Trophoblast cell (in vitro differentiated cells and primary cell): ENCODE measurements around the gene PKP4.
A peak's percentile ranks its signal among the peaks of the same experiment; 100 is the strongest.

Experiments used
- DNase-seq, 2 donors: peaks; one replicate each; pipeline ENCODE4 v3.0.0-alpha.2; 2016
- H2AFZ ChIP-seq: 2 replicates; pipeline ENCODE4 v1.6.1; 2013; ENCODE audit warnings: low read length, moderate library complexity, mild to moderate bottlenecking; ENCODE audit not compliant: insufficient read depth, poor library complexity
- H2AK5ac ChIP-seq: 2 replicates; pipeline ENCODE4 v1.6.1; 2013; ENCODE audit warnings: mild to moderate bottlenecking, low read length
- H2BK120ac ChIP-seq: 2 replicates; pipeline ENCODE4 v1.6.1; 2013; ENCODE audit warnings: low read length, mild to moderate bottlenecking, moderate library complexity; ENCODE audit not compliant: insufficient read depth, poor library complexity
- H2BK12ac ChIP-seq: 2 replicates; pipeline ENCODE4 v1.6.1; 2013; ENCODE audit warnings: mild to moderate bottlenecking, low read length, moderate library complexity
- H2BK5ac ChIP-seq: 2 replicates; pipeline ENCODE4 v1.6.1; 2013; ENCODE audit warnings: low read length, low read depth, moderate library complexity, mild to moderate bottlenecking; ENCODE audit not compliant: poor library complexity
- H3K14ac ChIP-seq: 2 replicates; pipeline ENCODE4 v1.6.1; 2013; ENCODE audit warnings: mild to moderate bottlenecking, low read length
- H3K18ac ChIP-seq: 2 replicates; pipeline ENCODE4 v1.6.1; 2013; ENCODE audit warnings: mild to moderate bottlenecking, low read length
- H3K23ac ChIP-seq: 2 replicates; pipeline ENCODE4 v1.6.1; 2013; ENCODE audit warnings: low read length
- H3K27ac ChIP-seq: 2 replicates; pipeline ENCODE4 v1.5.1; 2013; ENCODE audit warnings: low read depth, mild to moderate bottlenecking, inconsistent platforms, low read length, moderate library complexity
- H3K27me3 ChIP-seq: 2 replicates; pipeline ENCODE4 v1.6.1; 2013; ENCODE audit warnings: inconsistent platforms, mild to moderate bottlenecking, low read length, moderate library complexity; ENCODE audit not compliant: insufficient read depth
- H3K36me3 ChIP-seq, 2 experiments: 1 replicate in 1 of 2; 2 replicates in 1 of 2; pipeline ENCODE4 v1.6.1; 2013; ENCODE audit warnings: low read length in 2 of 2, mild to moderate bottlenecking in 2 of 2, moderate library complexity in 1 of 2; ENCODE audit not compliant: insufficient read depth in 2 of 2, control insufficient read depth in 1 of 2
- H3K4ac ChIP-seq: 2 replicates; pipeline ENCODE4 v1.6.1; 2013; ENCODE audit warnings: low read depth, mild to moderate bottlenecking, low read length, moderate library complexity
- H3K4me1 ChIP-seq, 2 experiments: 1 replicate in 1 of 2; 2 replicates in 1 of 2; pipeline ENCODE4 v1.6.1; 2013; ENCODE audit warnings: low read length in 2 of 2, mild to moderate bottlenecking in 2 of 2, moderate library complexity in 1 of 2; ENCODE audit not compliant: insufficient read depth in 2 of 2, control insufficient read depth in 1 of 2
- H3K4me2 ChIP-seq: 2 replicates; pipeline ENCODE4 v1.6.1; 2013; ENCODE audit warnings: inconsistent platforms, mild to moderate bottlenecking, low read length, moderate library complexity
- H3K4me3 ChIP-seq: 2 replicates; pipeline ENCODE4 v1.5.1; 2013; ENCODE audit warnings: mild to moderate bottlenecking, low read depth, low read length, inconsistent platforms
- H3K79me1 ChIP-seq: one replicate; pipeline ENCODE4 v1.6.1; 2013; ENCODE audit warnings: low read length
- H3K79me2 ChIP-seq: 2 replicates; pipeline ENCODE4 v1.6.1; 2013; ENCODE audit warnings: low read length, mild to moderate bottlenecking; ENCODE audit not compliant: control insufficient read depth, insufficient read depth, poor library complexity
- H3K9ac ChIP-seq: 2 replicates; pipeline ENCODE4 v1.6.1; 2013; ENCODE audit warnings: mild to moderate bottlenecking, low read length
- H3K9me3 ChIP-seq: 2 replicates; pipeline ENCODE4 v1.6.1; 2013; ENCODE audit warnings: low read depth, mild to moderate bottlenecking, control low read depth, inconsistent platforms, low read length; ENCODE audit not compliant: insufficient read depth
- H4K12ac ChIP-seq: 2 replicates; pipeline ENCODE4 v1.6.1; 2013; ENCODE audit warnings: low read depth, mild to moderate bottlenecking, low read length, moderate library complexity
- H4K8ac ChIP-seq: 2 replicates; pipeline ENCODE4 v1.6.1; 2013; ENCODE audit warnings: low read depth, mild to moderate bottlenecking, low read length, moderate library complexity
- H4K91ac ChIP-seq: one replicate; pipeline ENCODE4 v1.6.1; 2013; ENCODE audit warnings: low read depth, mild to moderate bottlenecking, low read length, moderate library complexity
- WGBS: extraction: QIAGEN DNeasy Blood & Tissue Kit; methylation state at CpG from one replicate; pipeline ENCODE4 v1.1.7; 2013; ENCODE audit warnings: missing lambda C conversion rate; ENCODE audit not compliant: insufficient read length, insufficient coverage; ENCODE audit errors: extremely low coverage; 5-methylcytosine and 5-hydroxymethylcytosine counted together

The PKP4 gene

DNA sequence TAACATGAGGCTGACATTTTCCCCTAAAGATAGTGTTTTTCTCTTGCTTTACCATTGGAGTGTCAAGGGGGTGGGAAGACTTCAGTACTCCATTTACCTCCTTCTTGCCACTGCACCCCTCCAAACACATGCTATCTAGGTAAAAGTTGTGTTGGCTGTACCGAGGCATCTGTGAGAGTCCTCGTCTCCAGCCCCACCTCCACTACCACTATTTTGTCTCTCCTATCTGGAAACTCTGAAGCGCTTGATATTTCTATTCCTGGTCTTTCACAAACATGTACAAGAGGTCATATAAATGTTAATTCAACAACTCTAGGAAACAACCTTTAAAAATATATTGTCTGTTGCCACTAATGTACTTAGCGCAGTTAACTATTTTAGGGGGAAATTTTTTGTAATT, 132.6 kb downstream of the PKP4 start:
- H3K4me2 ChIP-seq, result no peak overlapping the region
- H2BK120ac ChIP-seq, result no peak overlapping the region
- H2AK5ac ChIP-seq, result no peak overlapping the region
- no peak overlapping the region for H3K4ac ChIP-seq
- H3K23ac ChIP-seq, result no peak overlapping the region
- no peaks in the 10 kb centered on the region for H3K79me1 ChIP-seq
- H3K9ac ChIP-seq, result no peak overlapping the region
- DNase-seq, result no peak
- no peaks in the 10 kb centered on the region for H3K4me1 ChIP-seq
- no peak overlapping the region for H4K12ac ChIP-seq
- H3K27ac ChIP-seq, result no peak overlapping the region
- H3K4me3 ChIP-seq, result no peak overlapping the region
- no peaks in the 10 kb centered on the region for H3K27me3 ChIP-seq
- no peak overlapping the region for H2BK5ac ChIP-seq
- H4K8ac ChIP-seq, result no peak overlapping the region
- no peaks in the 10 kb centered on the region for H3K36me3 ChIP-seq
- no peaks in the 10 kb centered on the region for H3K79me2 ChIP-seq
- no peak overlapping the region for H2BK12ac ChIP-seq
- H3K9me3 ChIP-seq, result no peaks in the 10 kb centered on the region
- H3K14ac ChIP-seq, result no peak overlapping the region
- no peak overlapping the region for H3K18ac ChIP-seq
- no peak overlapping the region for H2AFZ ChIP-seq
- no CpG with 5 or more reads among the region's 4 CpGs for WGBS
- H4K91ac ChIP-seq, result no peak overlapping the region

DNA sequence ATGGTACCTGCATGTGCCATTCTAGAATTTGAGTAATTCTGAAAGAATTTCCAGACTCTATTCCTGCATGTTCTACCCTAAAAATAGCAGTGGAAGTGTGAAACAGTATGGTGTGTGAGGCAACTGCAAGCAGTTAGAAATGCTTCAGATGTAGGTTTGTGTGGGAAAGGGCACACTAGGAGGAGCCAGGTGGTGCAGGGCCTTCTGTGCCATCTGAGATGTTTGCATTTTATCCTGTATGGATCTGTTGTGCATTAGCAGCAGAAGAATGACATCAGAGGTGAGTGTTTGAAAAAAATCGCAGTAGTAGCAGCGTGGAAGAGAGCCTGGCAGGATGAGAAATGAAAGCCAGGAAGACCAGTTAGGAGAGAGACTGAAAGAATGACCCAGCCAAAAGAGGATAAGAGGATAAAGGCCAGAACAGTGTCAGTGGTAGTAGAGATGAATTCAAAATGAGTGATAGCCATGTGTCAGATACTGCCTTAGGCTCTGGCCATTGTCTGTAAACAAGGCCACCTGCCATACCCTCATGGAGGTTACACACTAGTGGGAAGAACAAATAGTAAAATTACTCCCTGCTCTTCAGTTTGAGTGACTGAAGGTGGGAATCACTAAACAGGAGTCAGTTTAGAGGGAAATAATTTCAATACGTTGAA, 142.2 kb downstream of the PKP4 start:
- Histone ChIP-seq H3K79me2 (no peaks in the 10 kb centered on the region), H2BK120ac (no peak overlapping the region), H3K9ac (no peak overlapping the region), H2AK5ac (no peak overlapping the region), H3K36me3 (peaks cover 0 to 1% of the 10 kb centered on the region in 2 experiments), H3K18ac (no peak overlapping the region), H3K27me3 (no peaks in the 10 kb centered on the region), H2BK12ac (no peak overlapping the region), H2BK5ac (no peak overlapping the region), H3K79me1 (no peaks in the 10 kb centered on the region), H4K12ac (no peak overlapping the region), H3K4me2 (no peak overlapping the region), H3K9me3 (no peaks in the 10 kb centered on the region), H2AFZ (no peak overlapping the region), H3K14ac (no peak overlapping the region), H3K4ac (no peak overlapping the region), H3K4me3 (no peak overlapping the region), H3K4me1 (peaks cover 0 to 3% of the 10 kb centered on the region in 2 experiments), H3K23ac (no peak overlapping the region), H4K91ac (no peak overlapping the region), H4K8ac (no peak overlapping the region), H3K27ac (no peak overlapping the region)
- DNase-seq, result peak; percentile 53 to 78
- WGBS, result no CpG with 5 or more reads among the region's 3 CpGs

DNA sequence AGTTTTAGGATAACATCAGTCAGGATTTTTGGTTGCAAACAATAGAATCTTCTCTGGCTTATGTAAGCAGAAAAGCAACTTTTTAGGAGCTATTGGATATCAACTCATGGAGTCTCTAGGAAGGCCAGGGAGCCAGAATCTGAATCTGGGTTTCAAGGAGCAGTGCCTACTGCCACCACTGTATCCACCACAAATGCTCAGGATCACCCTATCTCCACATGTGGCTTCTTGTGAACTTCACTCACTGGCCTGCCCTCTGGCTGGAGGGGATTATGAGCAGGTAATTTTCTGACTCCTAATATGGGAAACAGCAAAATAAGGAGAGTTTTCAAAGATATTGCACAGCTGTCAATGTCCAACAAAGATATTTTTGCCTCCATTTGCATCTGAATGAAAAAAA, 142.9 kb downstream of the PKP4 start:
- Histone ChIP-seq H3K36me3 (peaks cover 0 to 1% of the 10 kb centered on the region in 2 experiments), H3K23ac (no peak overlapping the region), H4K91ac (no peak overlapping the region), H3K4ac (no peak overlapping the region), H3K27ac (no peak overlapping the region), H3K27me3 (no peaks in the 10 kb centered on the region), H3K4me2 (no peak overlapping the region), H3K9ac (no peak overlapping the region), H2AK5ac (no peak overlapping the region), H3K4me1 (peaks cover 0 to 3% of the 10 kb centered on the region in 2 experiments), H4K12ac (no peak overlapping the region), H3K4me3 (no peak overlapping the region), H3K79me2 (no peaks in the 10 kb centered on the region), H2BK120ac (no peak overlapping the region), H3K9me3 (no peaks in the 10 kb centered on the region), H3K79me1 (no peaks in the 10 kb centered on the region), H4K8ac (no peak overlapping the region), H3K18ac (no peak overlapping the region), H2BK5ac (no peak overlapping the region), H2AFZ (no peak overlapping the region), H2BK12ac (no peak overlapping the region), H3K14ac (no peak overlapping the region)
- DNase-seq, result no peak

DNA sequence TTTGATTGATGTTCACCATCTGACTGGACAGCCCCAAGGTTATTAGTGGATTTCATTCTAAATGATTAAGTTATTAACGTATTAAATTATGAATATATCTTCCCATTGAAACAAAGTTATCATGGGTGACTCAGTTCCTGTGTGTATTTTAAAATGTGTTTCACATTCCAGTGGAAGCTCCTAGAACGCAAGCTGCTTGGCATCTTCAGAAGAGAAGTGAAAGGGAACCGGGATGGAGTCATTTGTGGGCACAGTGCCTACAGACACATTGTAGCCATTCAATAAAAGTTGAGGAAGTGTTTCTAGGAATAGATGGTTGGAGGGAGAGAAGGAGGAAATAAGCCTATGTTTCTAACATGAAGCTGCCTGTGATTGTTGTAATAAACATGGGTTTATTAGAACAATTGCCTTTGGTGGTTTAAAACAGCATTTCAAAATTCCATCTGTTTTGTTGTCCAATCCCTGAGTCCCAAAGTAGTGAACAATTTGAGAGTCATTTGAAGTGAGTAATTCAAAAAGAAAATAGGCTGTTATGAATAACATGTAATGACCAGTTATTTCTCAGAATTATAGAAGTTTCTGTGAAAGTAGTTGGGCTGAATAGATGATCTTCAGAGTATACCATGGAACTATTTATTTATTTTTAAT, 143.5 kb downstream of the PKP4 start:
- H3K79me1 ChIP-seq, result no peaks in the 10 kb centered on the region
- peaks cover 0 to 3% of the 10 kb centered on the region in 2 experiments for H3K4me1 ChIP-seq
- no peak overlapping the region for H2BK120ac ChIP-seq
- H3K27me3 ChIP-seq, result no peaks in the 10 kb centered on the region
- DNase-seq, result peak in 1 of 2 donors; percentile 24
- H4K12ac ChIP-seq, result no peak overlapping the region
- H3K4ac ChIP-seq, result no peak overlapping the region
- no peak overlapping the region for H4K8ac ChIP-seq
- H3K27ac ChIP-seq, result no peak overlapping the region
- H3K9ac ChIP-seq, result no peak overlapping the region
- no peak overlapping the region for H2BK5ac ChIP-seq
- H3K9me3 ChIP-seq, result no peaks in the 10 kb centered on the region
- no peak overlapping the region for H3K14ac ChIP-seq
- no peak overlapping the region for H2AFZ ChIP-seq
- no peak overlapping the region for H3K18ac ChIP-seq
- no peak overlapping the region for H2BK12ac ChIP-seq
- WGBS, result no CpG with 5 or more reads among the region's 3 CpGs
- H3K4me2 ChIP-seq, result no peak overlapping the region
- H3K23ac ChIP-seq, result no peak overlapping the region
- H3K79me2 ChIP-seq, result no peaks in the 10 kb centered on the region
- no peak overlapping the region for H4K91ac ChIP-seq
- no peak overlapping the region for H3K4me3 ChIP-seq
- H3K36me3 ChIP-seq, result peaks cover 0 to 1% of the 10 kb centered on the region in 2 experiments
- H2AK5ac ChIP-seq, result no peak overlapping the region
